GM20000 (cell line): Measurements from ENCODE around the gene ZNF276.

Experiments used
- DNase-seq: peaks from one replicate; pipeline ENCODE4 v3.0.0; 2012; ENCODE audit warnings: low spot score
- CTCF ChIP-seq: IDR thresholded peaks from 2 replicates; pipeline ENCODE4 v1.5.1; 2012; ENCODE audit warnings: mild to moderate bottlenecking, control low read depth; ENCODE audit errors: extremely low read depth, missing control alignments

Gene ZNF276

GRCh38 chr16:89785523-89786155 is 64.3 kb downstream of the ZNF276 start:
- no peak for DNase-seq
- no peak for TF ChIP-seq CTCF

GRCh38 chr16:89786474-89787364 is 65.4 kb downstream of the ZNF276 start:
- no peak for DNase-seq
- TF ChIP-seq CTCF = no peak

- no peak for DNase-seq
- TF ChIP-seq CTCF = no peak
These were observed 66.0 kb downstream of the ZNF276 start for GRCh38 chr16:89787365-89787805.
